Measurements from ENCODE around the gene KBTBD8. TPM values are rescaled to one million over a fixed set of nuclear protein-coding genes. Genes with fewer than 3 reads are reported as not detected.
A peak's percentile ranks its signal among the peaks of the same experiment; 100 is the strongest.

Gene KBTBD8
- total and polyA plus RNA-seq, 9 of the 15 experiments (the other 6 are each of a cell fraction or from before 2014, with no cell fraction given): 2.7 to 9.1 (median 5.6) TPM

DNA sequence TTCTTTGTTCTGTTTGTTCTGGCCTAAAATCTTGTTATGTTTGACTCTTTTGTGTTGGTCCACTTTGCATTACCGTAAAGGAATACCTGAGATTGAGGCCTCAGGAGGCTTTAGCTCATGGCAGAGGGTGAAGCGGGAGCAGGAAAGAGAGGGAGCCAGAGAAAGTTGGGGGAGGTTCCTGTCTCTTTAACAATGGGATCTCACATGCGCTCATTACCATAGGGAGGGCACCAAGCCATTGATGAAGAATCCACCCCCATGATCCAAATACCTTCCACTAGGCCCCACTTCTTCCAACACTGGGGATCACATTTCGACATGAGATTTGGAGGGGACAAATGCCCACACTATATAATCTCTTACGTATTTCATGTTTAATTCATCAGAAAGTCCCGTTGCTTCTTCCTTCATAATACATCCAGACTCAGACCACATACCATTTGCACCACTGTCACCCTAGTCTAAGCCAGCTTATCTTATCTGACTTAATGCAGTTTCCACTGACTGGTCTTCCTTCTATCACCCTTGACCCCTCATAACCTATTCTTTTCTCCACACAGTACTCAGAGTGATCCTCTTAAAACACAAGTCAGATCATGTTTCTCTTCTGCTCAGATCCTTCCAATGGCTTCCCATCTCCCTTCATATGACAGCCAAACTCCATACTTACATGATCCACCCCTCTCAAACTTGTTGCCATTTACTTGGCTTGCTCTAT is 13.5 kb downstream of the KBTBD8 start (continued):
- TF ChIP-seq, protein P1, sequence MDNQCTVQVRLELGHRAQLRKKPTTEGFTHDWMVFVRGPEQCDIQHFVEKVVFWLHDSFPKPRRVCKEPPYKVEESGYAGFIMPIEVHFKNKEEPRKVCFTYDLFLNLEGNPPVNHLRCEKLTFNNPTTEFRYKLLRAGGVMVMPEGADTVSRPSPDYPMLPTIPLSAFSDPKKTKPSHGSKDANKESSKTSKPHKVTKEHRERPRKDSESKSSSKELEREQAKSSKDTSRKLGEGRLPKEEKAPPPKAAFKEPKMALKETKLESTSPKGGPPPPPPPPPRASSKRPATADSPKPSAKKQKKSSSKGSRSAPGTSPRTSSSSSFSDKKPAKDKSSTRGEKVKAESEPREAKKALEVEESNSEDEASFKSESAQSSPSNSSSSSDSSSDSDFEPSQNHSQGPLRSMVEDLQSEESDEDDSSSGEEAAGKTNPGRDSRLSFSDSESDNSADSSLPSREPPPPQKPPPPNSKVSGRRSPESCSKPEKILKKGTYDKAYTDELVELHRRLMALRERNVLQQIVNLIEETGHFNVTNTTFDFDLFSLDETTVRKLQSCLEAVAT (IDR thresholded peaks at IDR 0.05): 0 out of 4 replicates have a peak, but pooled peaks have one; percentile 45 to 64
- TF ChIP-seq ZBTB17 (CRISPR knock-in tag; IDR thresholded peaks at IDR 0.05) (no peak), ZNF212 (CRISPR knock-in tag; IDR thresholded peaks at IDR 0.05) (no peak), ZNF217 (CRISPR knock-in tag; IDR thresholded peaks at IDR 0.05) (no peak), JUN (IDR thresholded peaks at IDR 0.05; ENCODE audit: borderline replicate concordance, low read depth, low read length) (no peak), JUN (CRISPR knock-in tag; IDR thresholded peaks at IDR 0.05; ENCODE audit: borderline replicate concordance) (no peak), CBX3 (IDR thresholded peaks at IDR 0.05; ENCODE audit: borderline replicate concordance in 1 of 2, low read length in 2 of 2) (no peak), HMGN3 (IDR thresholded peaks at IDR 0.05; ENCODE audit: borderline replicate concordance, extremely low read depth, insufficient read length, low read depth, low read length) (no peak), ATF7 (IDR thresholded peaks at IDR 0.05) (0 out of 2 replicates have a peak, but pooled peaks have one; percentile 40), BRD9 (IDR thresholded peaks at IDR 0.05; ENCODE audit: low read depth, partially characterized antibody) (no peak), RBM17 (IDR thresholded peaks at IDR 0.05; ENCODE audit: borderline replicate concordance, low read depth, low read length) (no peak), HDAC2 (IDR thresholded peaks at IDR 0.05) (peak; percentile 79), EGR1 (conservative IDR thresholded peaks at IDR 0.05) (no peak)
- TF ChIP-seq, protein P2, sequence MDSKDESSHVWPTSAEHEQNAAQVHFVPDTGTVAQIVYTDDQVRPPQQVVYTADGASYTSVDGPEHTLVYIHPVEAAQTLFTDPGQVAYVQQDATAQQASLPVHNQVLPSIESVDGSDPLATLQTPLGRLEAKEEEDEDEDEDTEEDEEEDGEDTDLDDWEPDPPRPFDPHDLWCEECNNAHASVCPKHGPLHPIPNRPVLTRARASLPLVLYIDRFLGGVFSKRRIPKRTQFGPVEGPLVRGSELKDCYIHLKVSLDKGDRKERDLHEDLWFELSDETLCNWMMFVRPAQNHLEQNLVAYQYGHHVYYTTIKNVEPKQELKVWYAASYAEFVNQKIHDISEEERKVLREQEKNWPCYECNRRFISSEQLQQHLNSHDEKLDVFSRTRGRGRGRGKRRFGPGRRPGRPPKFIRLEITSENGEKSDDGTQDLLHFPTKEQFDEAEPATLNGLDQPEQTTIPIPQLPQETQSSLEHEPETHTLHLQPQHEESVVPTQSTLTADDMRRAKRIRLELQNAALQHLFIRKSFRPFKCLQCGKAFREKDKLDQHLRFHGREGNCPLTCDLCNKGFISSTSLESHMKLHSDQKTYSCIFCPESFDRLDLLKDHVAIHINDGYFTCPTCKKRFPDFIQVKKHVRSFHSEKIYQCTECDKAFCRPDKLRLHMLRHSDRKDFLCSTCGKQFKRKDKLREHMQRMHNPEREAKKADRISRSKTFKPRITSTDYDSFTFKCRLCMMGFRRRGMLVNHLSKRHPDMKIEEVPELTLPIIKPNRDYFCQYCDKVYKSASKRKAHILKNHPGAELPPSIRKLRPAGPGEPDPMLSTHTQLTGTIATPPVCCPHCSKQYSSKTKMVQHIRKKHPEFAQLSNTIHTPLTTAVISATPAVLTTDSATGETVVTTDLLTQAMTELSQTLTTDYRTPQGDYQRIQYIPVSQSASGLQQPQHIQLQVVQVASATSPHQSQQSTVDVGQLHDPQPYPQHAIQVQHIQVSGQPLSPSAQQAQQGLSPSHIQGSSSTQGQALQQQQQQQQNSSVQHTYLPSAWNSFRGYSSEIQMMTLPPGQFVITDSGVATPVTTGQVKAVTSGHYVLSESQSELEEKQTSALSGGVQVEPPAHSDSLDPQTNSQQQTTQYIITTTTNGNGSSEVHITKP (IDR thresholded peaks at IDR 0.05; ENCODE audit: partially characterized antibody): peak; percentile 66
- TF ChIP-seq, protein P3, sequence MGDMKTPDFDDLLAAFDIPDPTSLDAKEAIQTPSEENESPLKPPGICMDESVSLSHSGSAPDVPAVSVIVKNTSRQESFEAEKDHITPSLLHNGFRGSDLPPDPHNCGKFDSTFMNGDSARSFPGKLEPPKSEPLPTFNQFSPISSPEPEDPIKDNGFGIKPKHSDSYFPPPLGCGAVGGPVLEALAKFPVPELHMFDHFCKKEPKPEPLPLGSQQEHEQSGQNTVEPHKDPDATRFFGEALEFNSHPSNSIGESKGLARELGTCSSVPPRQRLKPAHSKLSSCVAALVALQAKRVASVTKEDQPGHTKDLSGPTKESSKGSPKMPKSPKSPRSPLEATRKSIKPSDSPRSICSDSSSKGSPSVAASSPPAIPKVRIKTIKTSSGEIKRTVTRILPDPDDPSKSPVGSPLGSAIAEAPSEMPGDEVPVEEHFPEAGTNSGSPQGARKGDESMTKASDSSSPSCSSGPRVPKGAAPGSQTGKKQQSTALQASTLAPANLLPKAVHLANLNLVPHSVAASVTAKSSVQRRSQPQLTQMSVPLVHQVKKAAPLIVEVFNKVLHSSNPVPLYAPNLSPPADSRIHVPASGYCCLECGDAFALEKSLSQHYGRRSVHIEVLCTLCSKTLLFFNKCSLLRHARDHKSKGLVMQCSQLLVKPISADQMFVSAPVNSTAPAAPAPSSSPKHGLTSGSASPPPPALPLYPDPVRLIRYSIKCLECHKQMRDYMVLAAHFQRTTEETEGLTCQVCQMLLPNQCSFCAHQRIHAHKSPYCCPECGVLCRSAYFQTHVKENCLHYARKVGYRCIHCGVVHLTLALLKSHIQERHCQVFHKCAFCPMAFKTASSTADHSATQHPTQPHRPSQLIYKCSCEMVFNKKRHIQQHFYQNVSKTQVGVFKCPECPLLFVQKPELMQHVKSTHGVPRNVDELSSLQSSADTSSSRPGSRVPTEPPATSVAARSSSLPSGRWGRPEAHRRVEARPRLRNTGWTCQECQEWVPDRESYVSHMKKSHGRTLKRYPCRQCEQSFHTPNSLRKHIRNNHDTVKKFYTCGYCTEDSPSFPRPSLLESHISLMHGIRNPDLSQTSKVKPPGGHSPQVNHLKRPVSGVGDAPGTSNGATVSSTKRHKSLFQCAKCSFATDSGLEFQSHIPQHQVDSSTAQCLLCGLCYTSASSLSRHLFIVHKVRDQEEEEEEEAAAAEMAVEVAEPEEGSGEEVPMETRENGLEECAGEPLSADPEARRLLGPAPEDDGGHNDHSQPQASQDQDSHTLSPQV (IDR thresholded peaks at IDR 0.05): no peak
- TF ChIP-seq, protein P4, sequence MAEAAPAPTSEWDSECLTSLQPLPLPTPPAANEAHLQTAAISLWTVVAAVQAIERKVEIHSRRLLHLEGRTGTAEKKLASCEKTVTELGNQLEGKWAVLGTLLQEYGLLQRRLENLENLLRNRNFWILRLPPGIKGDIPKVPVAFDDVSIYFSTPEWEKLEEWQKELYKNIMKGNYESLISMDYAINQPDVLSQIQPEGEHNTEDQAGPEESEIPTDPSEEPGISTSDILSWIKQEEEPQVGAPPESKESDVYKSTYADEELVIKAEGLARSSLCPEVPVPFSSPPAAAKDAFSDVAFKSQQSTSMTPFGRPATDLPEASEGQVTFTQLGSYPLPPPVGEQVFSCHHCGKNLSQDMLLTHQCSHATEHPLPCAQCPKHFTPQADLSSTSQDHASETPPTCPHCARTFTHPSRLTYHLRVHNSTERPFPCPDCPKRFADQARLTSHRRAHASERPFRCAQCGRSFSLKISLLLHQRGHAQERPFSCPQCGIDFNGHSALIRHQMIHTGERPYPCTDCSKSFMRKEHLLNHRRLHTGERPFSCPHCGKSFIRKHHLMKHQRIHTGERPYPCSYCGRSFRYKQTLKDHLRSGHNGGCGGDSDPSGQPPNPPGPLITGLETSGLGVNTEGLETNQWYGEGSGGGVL (CRISPR knock-in tag; IDR thresholded peaks at IDR 0.05): no peak
